Activated T-cell treated with anti-CD3 and anti-CD28 coated beads for 24 hours (primary cell): ENCODE data around the gene CNTNAP5.

Source experiments
- DNase-seq: peaks from one replicate; pipeline ENCODE4 v3.0.0-alpha.2; 2020; ENCODE audit warnings: low read depth

The CNTNAP5 gene

DNA sequence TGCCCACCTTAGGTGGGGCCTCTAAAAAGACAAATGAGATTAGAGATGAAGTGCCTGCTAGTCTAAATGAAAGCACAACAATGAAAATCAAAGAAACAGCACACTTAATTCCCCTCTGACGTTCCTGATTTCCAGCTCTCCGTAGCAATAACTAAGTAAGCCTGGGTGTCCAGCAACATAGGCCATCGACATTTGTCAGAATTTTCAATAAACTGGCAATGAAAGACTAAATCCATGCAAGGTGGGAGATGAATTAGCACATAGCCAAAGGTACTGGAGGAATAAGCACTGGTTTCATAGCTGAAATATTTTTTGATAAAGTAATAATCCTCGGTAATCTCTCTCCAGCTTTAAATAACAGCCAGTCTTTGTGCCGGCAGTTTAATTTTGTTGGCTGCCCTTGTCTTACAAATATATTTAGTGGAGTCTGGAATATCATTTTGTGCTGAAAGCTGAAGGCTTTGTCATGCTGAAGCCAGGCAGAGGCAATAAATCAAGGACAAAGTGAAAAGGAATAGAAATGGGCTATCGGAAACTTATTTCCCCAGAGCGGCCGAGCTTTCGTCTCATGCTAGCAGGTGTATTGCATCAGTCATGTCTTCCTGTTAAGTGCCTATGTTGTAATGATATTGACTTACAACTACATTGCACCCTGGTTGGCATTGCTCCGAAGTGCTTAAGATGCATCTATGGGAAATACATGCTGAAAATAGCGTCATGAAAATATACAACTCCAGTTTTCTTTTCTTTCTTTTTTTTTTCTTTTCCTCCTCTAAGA lies 790.1 kb downstream of the CNTNAP5 start:
- no peak for DNase-seq

DNA sequence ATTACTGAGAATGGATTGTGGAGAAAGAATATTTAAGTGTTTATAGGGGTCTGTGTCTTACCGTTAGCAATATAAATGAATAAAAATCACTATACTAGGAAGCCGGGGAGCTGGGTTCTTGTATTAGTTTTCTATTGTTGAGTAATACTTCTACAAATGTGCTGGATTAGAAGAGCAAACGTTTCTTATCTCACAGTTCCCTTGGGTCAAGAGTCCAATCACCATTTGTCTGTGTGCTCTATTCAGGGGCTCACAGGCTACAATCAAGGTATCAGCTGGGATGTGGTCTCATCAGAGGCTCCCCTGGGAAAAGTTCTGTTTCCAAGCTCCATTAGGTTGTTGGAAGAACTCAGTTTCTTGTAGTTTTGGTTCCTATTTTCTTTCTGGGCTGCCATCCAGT lies 790.9 kb downstream of the CNTNAP5 start:
- DNase-seq = no peak

DNA sequence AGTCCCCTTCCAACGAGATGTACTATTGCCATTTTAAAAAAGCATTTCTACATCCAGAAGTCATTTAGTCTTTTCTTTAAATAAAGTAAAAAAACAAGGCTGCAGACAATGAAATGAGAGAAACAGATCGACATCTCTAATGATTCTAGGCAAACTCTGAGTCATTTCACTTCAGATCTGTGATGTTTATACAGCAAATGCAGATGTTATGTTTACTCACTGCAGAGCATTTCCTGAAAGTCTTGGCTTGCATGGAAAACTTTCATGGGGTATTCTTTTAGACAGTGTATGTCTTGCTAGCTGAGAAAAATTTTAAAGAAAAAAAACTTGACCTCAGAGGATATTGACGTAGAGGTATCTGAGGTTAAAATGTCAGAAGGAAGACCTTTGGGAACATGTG lies 797.4 kb downstream of the CNTNAP5 start:
- DNase-seq = no peak

DNA sequence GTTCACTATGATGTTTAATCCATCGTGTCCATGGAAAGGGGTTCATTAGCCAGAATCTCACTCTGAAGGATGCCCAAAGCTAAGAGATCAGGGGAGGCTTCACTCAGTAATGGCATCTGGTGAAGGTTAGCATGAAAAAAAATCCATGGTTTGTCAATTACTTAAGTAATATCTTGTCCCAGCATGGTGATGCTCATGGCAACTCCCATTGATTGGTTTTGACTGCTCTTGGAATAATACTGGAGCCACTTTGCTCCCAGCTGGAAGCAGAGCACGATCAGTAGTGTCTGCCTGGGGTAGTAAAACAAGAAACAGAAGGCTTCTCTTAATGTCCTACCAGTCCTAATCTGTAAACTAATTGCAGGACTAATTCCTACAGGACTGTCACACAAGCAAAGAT lies 799.4 kb downstream of the CNTNAP5 start:
- no peak for DNase-seq

DNA sequence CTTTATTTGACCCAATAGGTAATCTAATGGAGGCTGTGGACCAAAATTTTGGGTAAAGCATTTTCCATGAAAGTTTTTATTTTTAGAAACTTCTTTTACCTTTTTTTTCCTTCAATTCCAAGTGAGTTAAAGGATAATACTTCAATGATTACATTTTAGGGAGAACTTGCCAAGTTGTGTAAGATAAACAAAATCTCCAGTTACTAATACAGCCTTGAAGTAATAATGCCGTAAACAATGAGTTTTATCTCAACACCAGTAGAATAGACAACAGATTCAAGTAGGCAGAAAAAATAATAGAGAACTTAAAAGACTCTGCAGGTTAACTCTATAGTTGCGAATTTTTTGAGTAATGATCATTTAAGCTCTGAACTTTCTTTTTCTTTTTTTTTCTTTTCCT lies 807.4 kb downstream of the CNTNAP5 start:
- DNase-seq = no peak

DNA sequence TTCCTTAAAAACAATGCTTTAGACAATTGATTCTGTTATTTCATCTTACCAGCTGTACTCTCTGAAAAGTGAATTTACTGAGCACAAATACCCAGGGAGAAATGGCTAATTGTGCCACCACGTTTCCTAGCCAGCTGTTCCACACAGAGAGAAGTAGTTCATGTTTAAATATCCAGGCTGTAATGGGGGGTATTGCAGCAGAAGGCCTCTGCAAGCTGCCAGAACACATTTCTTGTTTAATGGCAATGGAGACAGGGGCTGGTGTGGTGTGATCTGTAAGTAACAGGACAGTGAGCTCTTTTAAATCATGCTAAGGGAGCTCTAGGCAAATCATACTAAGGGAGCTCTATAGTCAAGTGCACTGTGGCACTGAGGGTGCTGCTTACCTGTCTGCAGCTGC lies 809.2 kb downstream of the CNTNAP5 start:
- DNase-seq = no peak

DNA sequence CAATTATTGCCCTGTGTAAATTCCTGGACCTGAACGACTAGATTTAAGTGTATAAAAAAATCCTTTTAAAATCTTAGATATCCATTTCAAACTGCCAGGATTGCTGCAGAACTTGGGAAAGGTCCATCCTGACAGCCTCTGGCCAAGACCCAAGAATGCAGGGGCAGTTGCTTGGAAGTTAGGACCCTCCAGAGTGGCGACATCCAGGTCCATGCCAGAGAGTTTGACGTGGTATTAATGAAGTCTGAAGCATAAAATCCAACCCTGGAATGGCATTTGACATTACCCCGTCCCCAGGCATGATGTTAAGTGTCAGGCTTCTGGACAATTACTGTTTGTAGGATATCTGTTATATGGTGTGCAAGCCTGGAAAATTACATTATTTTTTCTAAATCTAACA lies 810.2 kb downstream of the CNTNAP5 start:
- DNase-seq = no peak

DNA sequence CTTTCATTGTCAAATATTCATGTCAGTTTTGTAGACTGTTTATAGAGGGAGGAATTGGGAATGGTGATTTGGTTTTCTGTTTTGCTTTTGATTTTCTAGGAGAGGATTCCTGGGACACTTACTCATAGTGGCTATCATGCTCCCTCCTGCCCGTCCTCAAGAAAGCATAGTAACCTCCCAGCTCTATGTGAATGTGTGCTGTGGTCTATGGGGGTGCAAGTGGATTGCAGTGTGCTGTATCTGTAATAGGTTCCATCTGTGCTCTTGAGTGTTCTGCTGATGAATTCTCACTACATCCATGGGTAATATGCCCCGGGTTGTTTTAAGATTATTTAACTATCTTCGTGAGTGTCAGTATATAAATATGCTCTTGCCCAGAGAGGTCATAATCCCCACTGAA lies 811.3 kb downstream of the CNTNAP5 start:
- DNase-seq = no peak

DNA sequence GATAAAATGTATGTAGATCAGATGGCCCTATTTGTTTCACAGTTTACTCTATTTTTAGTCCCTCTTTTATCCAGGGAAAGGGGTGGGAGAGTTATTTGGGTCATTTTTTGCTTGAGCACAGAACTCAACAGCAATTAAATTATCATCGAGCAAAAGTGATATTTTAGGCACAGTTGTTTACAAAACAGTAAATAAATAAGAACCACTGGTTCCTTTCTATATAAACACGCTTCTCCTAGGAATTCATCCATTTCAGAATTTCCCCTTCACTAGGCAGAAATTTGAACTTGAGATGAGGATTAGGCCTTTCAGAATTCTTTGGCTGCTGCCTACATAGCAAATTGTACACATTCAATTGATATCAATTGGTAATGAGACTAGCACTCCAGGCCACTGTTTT lies 812.4 kb downstream of the CNTNAP5 start:
- DNase-seq = no peak

DNA sequence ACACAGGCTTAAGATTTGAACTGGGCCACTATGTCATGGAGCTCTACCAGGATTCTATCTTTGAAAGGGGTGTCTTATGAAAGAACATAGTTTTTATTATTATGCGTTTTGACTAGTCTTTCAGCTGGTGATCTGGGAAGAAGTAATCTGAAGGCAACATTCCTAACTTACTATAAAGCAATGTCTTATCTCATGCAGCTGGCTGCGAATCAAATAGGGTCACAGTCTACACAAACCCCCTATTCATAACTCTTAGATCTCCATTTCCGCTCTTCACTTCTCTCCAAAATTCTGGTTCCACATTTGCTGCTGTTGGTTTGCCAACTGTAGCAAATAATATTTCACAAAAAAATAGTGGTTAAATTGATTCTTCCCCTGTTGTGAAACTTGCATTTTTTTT lies 813.3 kb downstream of the CNTNAP5 start:
- DNase-seq = no peak

DNA sequence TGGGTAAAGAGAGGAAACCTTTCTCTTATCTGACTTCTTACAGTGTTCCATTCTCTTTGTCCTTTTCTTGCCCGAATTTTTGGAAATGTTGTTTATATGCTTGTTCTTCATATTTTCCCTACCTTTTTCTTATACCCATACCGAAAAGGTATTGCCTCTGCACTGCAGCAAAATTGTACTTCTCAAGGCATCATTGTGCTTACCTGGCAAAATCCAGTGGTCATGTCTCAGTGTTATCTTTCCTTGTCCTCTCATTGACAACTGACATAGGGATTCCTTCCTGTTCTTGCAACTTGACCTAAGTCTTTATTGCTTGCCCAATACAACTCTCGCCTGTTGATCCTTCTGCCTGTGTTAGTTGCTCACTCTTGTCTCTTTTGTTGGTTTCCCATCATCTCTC lies 842.2 kb downstream of the CNTNAP5 start:
- no peak for DNase-seq

DNA sequence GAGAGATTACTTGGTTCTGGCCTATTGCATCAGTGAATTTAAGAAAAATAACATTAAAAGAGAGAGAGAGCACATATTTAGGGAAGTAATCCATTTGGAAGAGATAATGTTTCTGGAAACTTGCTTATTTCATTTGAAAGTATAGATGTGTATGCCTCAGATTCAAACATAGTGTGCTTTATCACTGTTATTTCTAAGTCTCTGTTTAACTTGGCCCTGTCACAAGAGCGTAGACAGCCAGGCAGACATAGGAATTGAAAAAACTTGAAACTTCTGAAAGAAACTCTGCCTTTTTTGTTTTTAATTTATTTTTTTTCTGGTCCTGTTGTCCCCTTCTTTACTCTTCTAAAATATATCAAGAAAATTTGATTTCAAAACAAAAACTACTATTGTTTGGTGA lies 849.1 kb downstream of the CNTNAP5 start:
- no peak for DNase-seq

DNA sequence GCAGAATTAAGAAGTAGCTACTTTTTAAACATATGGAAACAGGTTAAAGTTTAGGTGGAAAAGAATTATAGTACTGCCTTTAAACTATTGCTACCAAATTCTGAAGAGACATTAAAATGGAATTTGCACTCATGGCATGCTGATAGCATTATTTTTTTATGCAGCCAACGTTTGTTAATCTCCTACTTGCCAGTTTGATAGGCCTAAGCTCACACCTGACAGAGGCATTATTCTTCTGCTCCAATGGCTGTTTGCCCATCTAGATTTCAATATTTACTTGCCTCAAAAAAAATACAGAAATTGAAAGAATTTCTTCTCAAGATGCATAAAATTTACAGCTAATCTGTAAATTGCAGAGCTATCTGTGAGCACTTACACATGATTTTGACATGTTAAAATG lies 849.6 kb downstream of the CNTNAP5 start:
- DNase-seq = no peak

DNA sequence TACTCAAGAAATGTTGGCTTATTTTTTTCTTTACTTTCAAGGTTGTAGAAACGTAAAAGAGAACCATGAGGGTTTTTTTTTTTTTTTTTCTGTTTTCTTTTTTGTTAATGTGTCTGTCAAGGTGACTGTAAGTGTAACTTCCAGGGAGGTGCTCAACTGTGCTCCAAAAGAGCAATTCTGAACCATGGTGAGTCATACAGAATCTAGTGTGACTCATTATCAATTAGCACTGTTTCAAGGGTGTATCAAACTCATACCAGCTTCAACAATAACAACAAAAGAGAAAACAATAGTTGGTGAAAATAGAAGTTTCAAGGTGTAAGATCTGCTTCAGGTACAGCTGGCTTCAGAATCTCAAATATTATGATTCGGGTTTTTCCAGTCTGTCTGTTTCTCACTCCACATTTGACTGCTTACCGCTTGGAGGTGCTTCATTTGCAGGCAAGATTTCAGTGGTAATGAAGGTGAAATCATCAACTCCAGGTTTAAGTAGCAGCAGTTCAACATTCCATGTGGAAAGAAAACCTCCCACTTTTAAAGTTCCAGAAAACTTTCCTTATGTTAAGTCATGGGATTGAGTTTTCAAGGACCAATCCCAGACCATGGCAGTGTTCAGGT lies 850.6 kb downstream of the CNTNAP5 start:
- DNase-seq = no peak

DNA sequence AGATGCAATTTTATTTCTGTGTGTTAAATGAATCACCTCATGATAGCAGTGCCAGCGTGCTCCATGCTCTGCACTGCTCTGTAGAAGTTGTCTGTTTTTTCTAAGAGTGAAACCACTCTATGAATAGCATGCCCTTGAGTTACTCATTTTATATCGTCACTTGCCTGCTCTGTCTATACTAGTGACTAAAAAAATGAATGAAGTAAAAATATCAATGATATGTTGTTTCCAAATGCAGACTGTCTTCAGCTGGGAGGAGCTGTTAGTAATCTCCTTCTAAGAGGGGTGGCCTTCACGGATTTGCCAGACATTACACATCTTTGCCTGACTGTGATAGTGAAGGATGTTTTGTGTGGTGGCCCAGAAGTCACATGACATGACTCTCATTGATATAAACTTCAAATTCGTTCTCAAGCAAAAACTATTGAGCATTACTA lies 852.1 kb downstream of the CNTNAP5 start:
- no peak for DNase-seq

DNA sequence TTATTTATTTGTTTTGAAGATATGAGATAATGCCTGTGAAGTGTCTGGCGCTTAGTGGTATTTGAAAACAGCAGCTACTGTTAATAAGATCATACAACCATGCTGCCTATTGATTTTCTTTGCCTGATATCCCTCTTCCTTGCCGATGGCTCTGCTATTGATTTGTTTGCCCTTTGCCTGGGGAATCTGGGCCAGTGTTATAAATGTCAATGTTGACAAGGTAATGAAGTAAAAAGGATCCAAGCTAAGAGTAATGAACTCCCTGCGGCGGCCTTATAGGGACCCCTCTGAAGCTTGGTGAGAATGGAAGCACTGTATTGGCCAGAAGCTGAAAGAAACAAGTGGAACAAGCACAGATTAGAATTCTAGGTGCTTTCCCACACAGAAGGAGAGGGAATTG lies 854.6 kb downstream of the CNTNAP5 start:
- no peak for DNase-seq

DNA sequence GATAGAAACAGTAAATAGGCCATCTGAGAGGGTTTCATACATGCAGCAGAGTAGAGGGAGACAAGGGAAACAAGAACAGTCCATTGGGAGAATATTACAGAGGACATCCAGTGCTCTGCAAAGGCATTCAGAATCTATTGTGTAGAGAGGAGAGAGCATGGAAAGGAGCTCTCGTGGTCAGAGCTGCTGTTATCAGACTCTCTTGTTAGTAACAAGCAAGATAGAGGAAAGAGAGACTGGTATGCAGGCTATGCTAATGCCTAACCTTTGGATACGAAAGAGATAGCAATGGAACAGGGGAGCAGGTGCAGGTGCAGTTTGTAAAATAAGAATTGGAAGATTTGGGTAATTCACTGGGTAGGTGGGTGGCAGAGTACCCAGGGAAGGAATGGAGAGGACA lies 855.9 kb downstream of the CNTNAP5 start:
- DNase-seq = no peak

DNA sequence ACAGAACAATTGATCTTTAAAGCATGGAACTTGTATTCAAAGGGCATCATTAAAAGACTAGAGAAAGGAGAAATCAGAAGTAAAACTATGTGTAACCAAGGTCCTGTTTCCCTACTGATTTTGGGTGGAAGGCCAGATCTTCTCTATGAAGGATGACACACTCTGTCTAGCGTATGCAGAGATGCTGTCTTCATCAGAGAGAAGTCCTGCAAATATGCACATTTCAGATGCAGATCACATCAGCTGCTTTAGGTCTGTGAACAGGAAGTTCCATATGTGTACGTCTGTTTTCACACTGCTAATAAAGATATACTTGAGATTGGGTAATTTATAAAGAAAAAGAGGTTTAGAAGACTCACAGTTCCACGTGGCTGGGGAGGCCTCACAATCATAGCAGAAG lies 857.3 kb downstream of the CNTNAP5 start:
- no peak for DNase-seq

DNA sequence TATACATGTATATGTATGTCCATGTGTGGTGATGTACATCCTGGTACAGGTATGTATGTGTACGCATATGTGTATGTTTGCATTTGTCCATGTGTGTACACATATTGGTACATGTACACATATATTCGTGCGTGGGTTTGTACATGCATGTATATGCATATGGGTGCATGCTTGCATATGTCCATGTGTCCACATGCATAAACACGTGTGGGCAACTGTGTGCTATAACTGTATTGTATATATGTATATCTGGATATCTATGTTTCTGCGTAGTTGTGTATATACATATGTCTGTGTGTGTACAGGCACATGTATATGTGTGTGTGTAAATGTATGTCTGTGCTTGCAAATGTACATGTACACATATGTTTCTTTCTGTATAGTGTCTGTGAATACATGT lies 858.5 kb downstream of the CNTNAP5 start:
- no peak for DNase-seq

DNA sequence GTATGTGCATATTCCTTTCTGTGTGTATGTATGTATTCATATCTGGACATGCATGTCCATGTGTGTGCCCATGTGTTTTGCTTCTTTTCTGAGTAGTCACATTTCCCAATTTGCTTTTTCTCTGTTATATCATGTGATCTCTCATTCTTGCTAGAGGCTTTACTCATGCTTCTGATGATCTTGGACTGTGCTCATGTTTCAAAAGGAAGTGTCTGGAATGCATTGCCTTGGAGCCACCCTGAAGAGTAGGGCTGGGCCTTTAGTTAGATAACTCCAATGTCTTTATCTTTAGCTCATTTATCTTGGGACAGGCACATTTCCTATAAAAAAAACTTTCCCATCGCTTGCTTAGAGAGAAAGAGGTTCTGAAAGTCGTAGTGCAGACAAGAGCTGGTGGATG lies 859.2 kb downstream of the CNTNAP5 start:
- DNase-seq = no peak

DNA sequence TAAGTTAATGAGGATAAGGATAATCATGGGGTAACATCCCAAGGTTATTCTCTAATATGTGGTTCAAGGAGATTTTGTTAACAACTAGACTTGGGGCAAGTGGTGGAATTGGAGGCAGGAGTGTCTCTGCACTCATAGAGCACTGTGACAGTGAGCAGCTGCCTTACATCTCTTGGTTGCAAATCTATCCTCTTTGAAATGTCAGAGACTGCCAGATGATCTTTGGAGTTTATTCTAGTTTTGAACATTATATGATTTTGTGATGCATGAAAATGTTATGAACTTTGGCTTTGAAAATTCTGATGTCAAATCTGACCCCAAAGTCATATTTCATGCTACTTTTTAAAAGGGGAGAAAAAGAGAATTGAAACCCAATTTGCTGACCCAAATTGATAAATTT lies 861.1 kb downstream of the CNTNAP5 start:
- DNase-seq = no peak

DNA sequence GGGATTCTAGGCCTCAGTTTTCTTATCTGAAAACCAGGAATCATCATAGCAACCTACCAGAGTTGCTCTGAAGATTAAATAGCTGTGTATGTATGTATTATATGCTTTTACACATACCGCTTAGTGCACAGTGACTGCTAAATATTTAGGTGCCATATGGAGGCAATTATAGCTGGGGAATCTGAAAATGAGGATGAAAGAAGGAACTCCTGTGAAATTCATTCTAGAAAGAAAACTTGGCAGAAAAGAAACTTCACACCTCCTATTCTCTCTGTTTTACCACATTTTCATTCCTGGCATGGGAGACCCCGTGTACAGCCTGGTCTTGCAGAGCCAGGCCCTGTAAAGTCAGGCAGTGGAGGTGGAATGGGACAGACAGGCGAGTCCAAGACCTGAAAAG lies 862.4 kb downstream of the CNTNAP5 start:
- DNase-seq = no peak

DNA sequence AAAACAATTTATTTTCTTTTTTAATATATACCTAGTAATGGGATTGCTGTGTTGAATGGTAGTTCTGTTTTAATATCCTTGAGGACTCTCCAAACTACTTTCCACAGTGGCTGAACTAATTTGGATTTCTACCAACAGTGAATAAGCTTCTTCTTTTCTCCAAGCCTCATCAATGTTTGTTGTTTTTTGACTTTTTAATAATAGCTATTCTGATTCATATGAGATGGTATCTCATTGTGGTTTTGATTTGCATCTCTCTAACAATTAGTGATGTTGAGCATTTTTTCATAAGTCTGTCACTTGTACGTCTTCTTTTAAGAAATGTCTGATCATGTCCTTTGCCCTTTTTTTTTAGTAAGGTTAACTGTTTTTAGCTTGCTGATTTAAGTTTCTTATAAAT lies 863.3 kb downstream of the CNTNAP5 start:
- DNase-seq = no peak

DNA sequence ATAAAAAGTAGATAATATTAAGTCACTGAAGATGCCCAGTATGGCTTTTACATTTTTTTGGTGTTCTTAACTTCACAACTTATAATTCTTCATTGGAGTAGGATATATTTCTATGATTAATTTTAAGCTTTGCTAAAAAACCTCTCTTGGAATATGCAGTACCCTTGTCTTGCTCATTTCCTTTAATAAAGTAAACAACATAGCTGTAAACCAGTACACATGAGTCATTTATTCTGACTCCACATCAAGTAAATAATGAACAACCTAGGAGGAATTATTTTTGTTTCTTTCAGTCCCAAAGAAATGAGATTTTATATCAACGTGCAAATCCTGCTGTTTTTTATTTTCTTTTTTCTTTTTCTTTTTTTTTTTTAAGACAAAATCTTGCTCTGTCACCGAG lies 869.1 kb downstream of the CNTNAP5 start:
- no peak for DNase-seq
